RWPE1 (cell line): ENCODE results near the gene HDC.

Source experiments
- CTCF ChIA-PET: fragments of 350-600 bp; sonication (Branson Sonifier 250); formaldehyde crosslinking; extraction: SDS; loops from one replicate; lab custom pipeline; 2021; lab: Yijun Ruan, JAX
- POLR2A ChIA-PET: fragments of 400-600 bp; formaldehyde crosslinking; extraction: SDS; loops from one replicate; lab custom pipeline; 2020; ENCODE audit warnings: antibody characterized with exemption; ENCODE audit not compliant: low non-redundant PET; lab: Yijun Ruan, JAX
- DNase-seq: peaks from one replicate; pipeline ENCODE4 v3.0.0; 2012; ENCODE audit warnings: low spot score
- H3K27ac ChIP-seq: fragments of 450-650 bp; 2 replicates; pipeline ENCODE4 v1.5.1; 2017
- TF ChIP-seq, protein P1 (sequence below): fragments of 450-650 bp; conservative IDR thresholded peaks from 2 replicates; pipeline ENCODE4 v1.5.1; 2017; ENCODE audit warnings: low read depth, mild to moderate bottlenecking

HDC gene

DNA sequence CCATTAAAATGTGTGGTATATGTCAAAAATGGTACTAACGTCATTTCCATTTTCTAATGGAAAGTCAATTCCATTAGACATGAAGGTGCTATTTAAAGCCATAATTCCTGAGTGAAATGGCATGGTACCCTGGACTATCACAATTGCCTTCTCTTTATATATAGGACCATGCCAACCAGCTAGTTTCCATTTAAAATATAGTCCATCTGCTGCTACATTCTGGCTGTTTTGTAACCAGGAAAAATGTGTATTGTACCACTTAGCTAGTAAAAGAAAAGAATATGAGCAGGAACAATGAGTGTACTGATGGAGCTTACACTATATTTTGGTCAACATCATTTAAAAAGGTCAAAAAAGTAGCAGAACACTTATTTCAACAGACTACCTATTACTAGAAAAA lies 30.4 kb upstream of the HDC start:
- no peak for DNase-seq
- ChIA-PET CTCF (interaction anchor here (0.6 to 1.8 kb wide), 2 partner anchors 20 to 48 kb away, joined by 3 to 4 read pairs; no protein-coding TSS in a partner anchor), POLR2A (no interaction called here)
- TF ChIP-seq, protein P1, sequence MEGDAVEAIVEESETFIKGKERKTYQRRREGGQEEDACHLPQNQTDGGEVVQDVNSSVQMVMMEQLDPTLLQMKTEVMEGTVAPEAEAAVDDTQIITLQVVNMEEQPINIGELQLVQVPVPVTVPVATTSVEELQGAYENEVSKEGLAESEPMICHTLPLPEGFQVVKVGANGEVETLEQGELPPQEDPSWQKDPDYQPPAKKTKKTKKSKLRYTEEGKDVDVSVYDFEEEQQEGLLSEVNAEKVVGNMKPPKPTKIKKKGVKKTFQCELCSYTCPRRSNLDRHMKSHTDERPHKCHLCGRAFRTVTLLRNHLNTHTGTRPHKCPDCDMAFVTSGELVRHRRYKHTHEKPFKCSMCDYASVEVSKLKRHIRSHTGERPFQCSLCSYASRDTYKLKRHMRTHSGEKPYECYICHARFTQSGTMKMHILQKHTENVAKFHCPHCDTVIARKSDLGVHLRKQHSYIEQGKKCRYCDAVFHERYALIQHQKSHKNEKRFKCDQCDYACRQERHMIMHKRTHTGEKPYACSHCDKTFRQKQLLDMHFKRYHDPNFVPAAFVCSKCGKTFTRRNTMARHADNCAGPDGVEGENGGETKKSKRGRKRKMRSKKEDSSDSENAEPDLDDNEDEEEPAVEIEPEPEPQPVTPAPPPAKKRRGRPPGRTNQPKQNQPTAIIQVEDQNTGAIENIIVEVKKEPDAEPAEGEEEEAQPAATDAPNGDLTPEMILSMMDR: no peak
- H3K27ac ChIP-seq: no peak overlapping the region

DNA sequence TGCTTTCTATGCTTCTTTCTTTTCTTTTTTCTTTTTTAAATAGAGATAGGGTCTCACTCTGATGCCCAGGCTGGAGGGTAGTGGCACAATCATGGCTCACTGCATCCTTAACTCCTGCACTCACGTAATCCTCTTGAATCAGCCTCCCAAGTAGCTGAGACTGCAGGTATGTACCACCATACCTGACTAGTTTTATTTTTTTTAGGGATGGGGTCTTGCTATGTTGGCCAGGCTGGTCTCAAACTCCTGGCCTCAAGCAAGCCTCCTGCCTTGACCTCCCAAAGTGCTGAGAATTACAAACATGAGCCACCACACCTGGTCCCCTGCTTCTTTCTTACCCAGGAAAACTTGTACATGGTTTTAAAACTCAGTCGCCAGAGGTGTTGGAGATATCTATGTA lies 24.2 kb upstream of the HDC start:
- CTCF ChIA-PET: interaction anchor here (1.1 kb wide), 1 partner anchor 26 kb away, joined by 3 read pairs; no protein-coding TSS in a partner anchor
- no peak for DNase-seq
- no peak overlapping the region for H3K27ac ChIP-seq
- POLR2A ChIA-PET: no interaction called here
- TF ChIP-seq, protein P1: no peak

DNA sequence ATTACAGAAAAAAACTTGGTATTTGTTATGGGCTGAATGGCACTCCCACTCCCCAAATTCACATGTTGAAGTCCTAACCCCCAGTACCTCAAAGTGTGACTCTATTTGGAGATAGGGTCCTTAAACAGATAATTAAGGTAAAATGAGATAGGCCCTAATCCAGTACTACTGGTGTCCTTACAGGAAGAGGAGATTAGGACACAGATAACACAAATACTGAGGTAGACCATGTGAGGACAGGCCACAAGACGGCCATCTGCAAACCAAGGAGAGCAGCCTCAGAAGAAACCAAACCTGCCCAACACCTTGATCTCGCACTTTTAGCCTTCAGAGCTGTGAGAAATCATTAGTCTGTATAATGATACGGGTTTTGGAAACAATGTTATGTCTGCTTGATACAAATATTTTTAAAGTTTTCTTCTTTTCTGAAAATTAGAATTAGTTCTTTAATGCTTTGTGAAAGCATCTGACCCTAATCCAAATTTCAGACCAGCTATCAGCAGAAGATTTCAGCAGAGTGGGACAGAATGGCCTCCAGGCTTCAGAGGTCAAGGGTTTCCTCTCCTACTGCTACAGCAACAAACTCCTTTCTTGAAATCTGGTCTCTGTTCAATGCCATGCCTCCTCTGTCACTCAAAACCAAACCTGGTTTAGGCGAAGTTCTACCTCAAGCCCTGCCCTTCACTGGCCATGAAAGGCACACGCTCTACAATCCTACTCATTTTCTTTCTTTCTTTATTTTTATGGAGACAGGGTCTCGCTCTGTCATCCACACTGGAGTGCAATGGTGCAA lies 22.0 kb upstream of the HDC start:
- no peak overlapping the region for H3K27ac ChIP-seq
- TF ChIP-seq, protein P1: no peak
- ChIA-PET CTCF (no interaction called here), POLR2A (no interaction called here)
- no peak for DNase-seq

DNA sequence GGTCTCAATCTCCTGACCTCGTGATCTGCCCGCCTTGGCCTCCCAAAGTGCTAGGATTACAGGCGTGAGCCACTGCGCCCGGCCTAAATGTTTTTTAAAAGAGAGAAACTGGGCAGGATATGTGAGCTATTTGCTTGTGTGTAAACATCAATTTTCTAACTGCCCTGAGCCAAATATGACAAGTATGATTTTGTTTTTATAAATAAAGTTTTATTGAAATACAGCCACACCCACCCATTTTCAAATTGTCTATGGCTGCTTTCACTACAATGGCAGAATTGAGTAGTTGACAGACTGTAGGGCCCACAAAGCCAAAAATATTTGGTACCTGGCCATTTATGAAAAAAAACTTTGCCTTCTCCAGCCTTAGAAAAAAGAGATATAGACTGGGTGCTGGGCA lies 15.9 kb upstream of the HDC start:
- POLR2A ChIA-PET: no interaction called here
- DNase-seq: no peak
- H3K27ac ChIP-seq: peak overlapping the region; percentile 47
- TF ChIP-seq, protein P1: no peak
- CTCF ChIA-PET: no interaction called here

DNA sequence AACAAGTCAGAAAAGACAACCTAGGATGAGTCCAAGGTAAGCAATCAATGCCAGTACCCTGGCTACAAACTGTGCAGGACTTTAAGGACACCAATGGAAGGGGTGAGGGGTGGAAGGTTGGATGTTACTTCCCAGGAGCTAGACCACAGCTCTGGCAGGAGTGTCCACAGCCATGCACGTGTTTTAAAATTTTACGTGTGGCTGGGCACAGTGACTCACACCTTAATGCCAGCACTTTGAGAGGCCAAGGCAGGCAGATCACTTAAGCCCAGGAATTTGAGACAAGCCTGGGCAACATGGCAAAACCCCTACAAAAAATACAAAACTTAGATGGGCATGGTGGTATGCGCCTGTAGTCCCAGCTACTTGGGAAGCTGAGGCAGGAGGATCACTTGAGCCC lies 14.7 kb upstream of the HDC start:
- TF ChIP-seq, protein P1: no peak
- CTCF ChIA-PET: no interaction called here
- peak overlapping the region; percentile 81 for H3K27ac ChIP-seq
- DNase-seq: peak; percentile 30
- POLR2A ChIA-PET: no interaction called here

DNA sequence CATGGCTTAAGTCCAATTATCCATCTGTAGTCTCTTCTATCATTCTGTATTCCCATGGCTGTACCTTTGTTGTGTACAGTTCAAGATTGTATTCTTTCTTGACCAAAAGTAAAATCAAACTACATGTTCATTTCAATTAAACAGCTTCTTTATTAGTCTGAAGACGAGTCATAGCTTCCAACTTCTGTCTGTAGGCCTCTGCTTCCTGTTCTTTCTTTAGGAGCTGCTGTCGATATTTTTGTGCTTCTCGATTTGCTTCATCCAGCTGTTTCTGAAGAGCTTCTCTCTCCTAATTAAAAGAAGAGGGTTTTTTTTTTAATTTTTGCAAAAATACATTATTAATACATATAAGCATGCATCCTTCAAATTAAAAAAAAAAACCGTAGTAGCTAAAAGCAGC lies 13.0 kb upstream of the HDC start:
- no peak for DNase-seq
- no peak overlapping the region for H3K27ac ChIP-seq
- ChIA-PET POLR2A (no interaction called here), CTCF (interaction anchor here (1.4 kb wide), 1 partner anchor 38 kb away, joined by 3 read pairs; no protein-coding TSS in a partner anchor)
- TF ChIP-seq, protein P1: no peak
